ENCODE data around the gene GH2.
"Not testable (repeated sequence)": the region's sequence is repeated elsewhere in the genome, so short reads cannot be mapped to it uniquely, and the experiment has no call there.

GRCh38 chr17:63882626-63883126 is 932 bp upstream of the GH2 start:
- TF ChIP-seq CTCF, POLR2A (IDR thresholded peaks at IDR 0.05): not testable (repeated sequence)
